SK-N-SH (cell line): ENCODE measurements around the gene TMCO4. TPM values are rescaled to one million over a fixed set of nuclear protein-coding genes. Genes with fewer than 3 reads are reported as not detected.

Source experiments
- CTCF ChIA-PET: fragments of 300-600, 350-600 bp; formaldehyde crosslinking; extraction: SDS; loops from one replicate; lab custom pipeline; 2021; lab: Yijun Ruan, JAX
- POLR2A ChIA-PET: fragments of 350-600 bp; sonication (Branson Sonifier 250); formaldehyde crosslinking; extraction: SDS; loops from one replicate; lab custom pipeline; 2020; ENCODE audit warnings: antibody characterized with exemption, inconsistent platforms; lab: Yijun Ruan, JAX
- DNase-seq: peaks from one replicate; pipeline ENCODE4 v3.0.0; 2012
- H2AFZ ChIP-seq: fragments of 200-600 bp; sonication (generic); 2 replicates; pipeline ENCODE4 v1.8.1; 2016; ENCODE audit warnings: antibody characterized with exemption, mild to moderate bottlenecking, low read depth
- H3F3A ChIP-seq: fragments of 200-600 bp; sonication (generic); replicated peaks from 2 replicates; pipeline ENCODE3; 2016; ENCODE audit warnings: antibody characterized with exemption, mild to moderate bottlenecking; ENCODE audit not compliant: insufficient read depth
- H3K27ac ChIP-seq, 2 experiments: fragments of 200-500 bp in 1 of 2; fragments of 200-600 bp in 1 of 2; sonication (Bioruptor generic) in 1 of 2; sonication (generic), shearing (Covaris generic) in 1 of 2; 2 replicates each; pipeline versions ENCODE4 v1.5.1 to v1.6.1; 2014 to 2016; ENCODE audit warnings: low read depth in 2 of 2, inconsistent platforms in 1 of 2, low read length in 1 of 2, mild to moderate bottlenecking in 1 of 2, mixed read lengths in 1 of 2
- H3K27me3 ChIP-seq: fragments of 200-600 bp; sonication (generic), shearing (Covaris generic); 2 replicates; pipeline ENCODE4 v1.6.1; 2016; ENCODE audit warnings: mixed run types; ENCODE audit not compliant: insufficient read depth
- H3K36me3 ChIP-seq, 2 experiments: fragments of 200-500 bp in 1 of 2; fragments of 200-600 bp in 1 of 2; sonication (Bioruptor generic) in 1 of 2; sonication (generic) in 1 of 2; replicated peaks in 1 of 2; 2 replicates each; pipeline versions ENCODE3 to v1.5.1; 2014 to 2016; ENCODE audit warnings: low read length in 1 of 2, mild to moderate bottlenecking in 1 of 2; ENCODE audit not compliant: insufficient read depth in 2 of 2, control insufficient read depth in 1 of 2
- H3K4me1 ChIP-seq, 2 experiments: fragments of 200-500 bp in 1 of 2; fragments of 200-600 bp in 1 of 2; sonication (Bioruptor generic) in 1 of 2; sonication (generic), shearing (Covaris generic) in 1 of 2; 2 replicates each; pipeline versions ENCODE4 v1.5.1 to v1.6.1; 2014 to 2016; ENCODE audit warnings: low read depth in 1 of 2, low read length in 1 of 2, mixed run types in 1 of 2; ENCODE audit not compliant: insufficient read depth in 2 of 2, control insufficient read depth in 1 of 2
- H3K4me2 ChIP-seq: fragments of 200-600 bp; sonication (generic), shearing (Covaris generic); 2 replicates; pipeline ENCODE4 v1.6.1; 2017; ENCODE audit warnings: mixed run types
- H3K4me3 ChIP-seq, 2 experiments: fragments of 200-500 bp in 1 of 2; fragments of 200-600 bp in 1 of 2; sonication (Bioruptor generic) in 1 of 2; sonication (generic), shearing (Covaris generic) in 1 of 2; 2 replicates each; pipeline versions ENCODE4 v1.5.1 to v1.8.1; 2014 to 2016; ENCODE audit warnings: low read depth in 2 of 2, inconsistent platforms in 1 of 2, low read length in 1 of 2, mild to moderate bottlenecking in 1 of 2, mixed read lengths in 1 of 2, moderate library complexity in 1 of 2
- H3K79me2 ChIP-seq: fragments of 200-600 bp; sonication (generic); 2 replicates; pipeline ENCODE4 v1.8.1; 2017; ENCODE audit warnings: mild to moderate bottlenecking; ENCODE audit not compliant: insufficient read depth
- H3K9ac ChIP-seq: fragments of 200-600 bp; sonication (generic); 2 replicates; pipeline ENCODE4 v1.6.1; 2017; ENCODE audit warnings: mixed run types
- H3K9me2 ChIP-seq: fragments of 200-600 bp; sonication (generic); 2 replicates; pipeline ENCODE4 v1.6.1; 2017; ENCODE audit warnings: mixed run types
- H3K9me3 ChIP-seq: fragments of 200-600 bp; sonication (generic); 2 replicates; pipeline ENCODE4 v1.6.1; 2017; ENCODE audit warnings: mixed run types, mild to moderate bottlenecking, moderate library complexity
- H4K20me1 ChIP-seq: fragments of 200-600 bp; sonication (generic); 2 replicates; pipeline ENCODE4 v1.6.1; 2017; ENCODE audit warnings: mild to moderate bottlenecking, mixed run types; ENCODE audit not compliant: insufficient read depth
- CHD2 ChIP-seq: fragments of 150-350 bp; IDR thresholded peaks from 2 replicates; pipeline ENCODE4 v1.6.1; 2018; ENCODE audit warnings: low read length; ENCODE audit not compliant: partially characterized antibody
- CTCF ChIP-seq: fragments of 200-600 bp; sonication (generic); IDR thresholded peaks from 2 replicates; pipeline ENCODE4 v1.6.1; 2017; ENCODE audit warnings: antibody characterized with exemption, mild to moderate bottlenecking, moderate library complexity
- ELF1 ChIP-seq: IDR thresholded peaks from 2 replicates; pipeline ENCODE4 v1.4.0; 2012
- EZH2phosphoT487 ChIP-seq: fragments of 200-600 bp; sonication (generic); IDR thresholded peaks from 2 replicates; pipeline ENCODE4 v1.6.1; 2017; ENCODE audit warnings: low read depth, mixed run types, mild to moderate bottlenecking, antibody characterized with exemption, moderate library complexity, borderline replicate concordance
- FOXJ3 ChIP-seq: sonication (generic); formaldehyde crosslinking; IDR thresholded peaks from 2 replicates; pipeline ENCODE4 v1.5.1; 2020; ENCODE audit warnings: mild to moderate bottlenecking, missing genetic modification reagents
- FOXM1 ChIP-seq: IDR thresholded peaks from 2 replicates; pipeline ENCODE4 v1.4.0; 2012; ENCODE audit warnings: low read depth, mild to moderate bottlenecking
- JUND ChIP-seq: IDR thresholded peaks from 2 replicates; pipeline ENCODE4 v1.4.0; 2012
- MAX ChIP-seq: IDR thresholded peaks from 2 replicates; pipeline ENCODE4 v1.4.0; 2012; ENCODE audit warnings: low read depth
- MEF2A ChIP-seq: IDR thresholded peaks from 2 replicates; pipeline ENCODE4 v1.4.0; 2012; ENCODE audit warnings: low read depth, borderline replicate concordance
- MXI1 ChIP-seq: IDR thresholded peaks from 2 replicates; pipeline ENCODE4 v1.6.1; 2012; ENCODE audit warnings: mild to moderate bottlenecking, low read depth, low read length, improper control_type of control experiment
- NFIC ChIP-seq: IDR thresholded peaks from 2 replicates; pipeline ENCODE4 v1.4.0; 2012; ENCODE audit warnings: borderline replicate concordance
- NRF1 ChIP-seq: IDR thresholded peaks from 2 replicates; pipeline ENCODE4 v1.6.1; 2012; ENCODE audit warnings: low read depth, mild to moderate bottlenecking, low read length
- PBX3 ChIP-seq: IDR thresholded peaks from 2 replicates; pipeline ENCODE4; 2012
- POLR2AphosphoS5 ChIP-seq: IDR thresholded peaks from 2 replicates; pipeline ENCODE4 v1.6.1; 2012; ENCODE audit warnings: low read depth, low read length
- RCOR1 ChIP-seq: fragments of 150-350 bp; IDR thresholded peaks from 2 replicates; pipeline ENCODE4 v1.6.1; 2017; ENCODE audit warnings: antibody characterized with exemption, low read length
- RFX5 ChIP-seq: IDR thresholded peaks from 2 replicates; pipeline ENCODE4 v1.6.1; 2012; ENCODE audit warnings: mild to moderate bottlenecking, improper control_type of control experiment, low read length
- TAF1 ChIP-seq: IDR thresholded peaks from 2 replicates; pipeline ENCODE4 v1.6.1; 2012; ENCODE audit warnings: low read depth, mild to moderate bottlenecking, low read length, moderate library complexity, borderline replicate concordance
- WGBS: methylation state at CpG from one replicate; pipeline ENCODE4 v1.1.6; 2017; ENCODE audit warnings: low lambda C conversion rate; 5-methylcytosine and 5-hydroxymethylcytosine counted together
- polyA plus RNA-seq, 3 experiments: library from polyadenylated mRNA; depleted of rRNA; stranded (reverse); fragments of >200 nt; gene quantifications; 2 replicates each; pipeline ENCODE4 v1.2.3, GENCODE V29; 2012

TMCO4 gene
- polyA plus RNA-seq, 1 of the 3 experiments (the other 2 are of a cell fraction): 4.2 TPM

- H4K20me1 ChIP-seq: no peaks in the 10 kb centered on the region
- TF ChIP-seq MEF2A (no peak), POLR2AphosphoS5 (no peak), RCOR1 (no peak), JUND (no peak), CHD2 (no peak), FOXM1 (no peak), FOXJ3 (no peak)
- no peak for DNase-seq
- H3K9me2 ChIP-seq: no peaks in the 10 kb centered on the region
- H3K9me3 ChIP-seq: no peaks in the 10 kb centered on the region
- H3K9ac ChIP-seq: no peak overlapping the region
- H3K4me1 ChIP-seq: no peaks in the 10 kb centered on the region
- H3F3A ChIP-seq: no peaks in the 10 kb centered on the region
- POLR2A ChIA-PET: no interaction called here
- H3K27ac ChIP-seq: no peak overlapping the region
- CTCF ChIA-PET: interaction anchor here (0.9 to 1.8 kb wide), 3 partner anchors 71 to 365 kb away, joined by 3 to 7 read pairs (median 3); no protein-coding TSS in a partner anchor
- H3K36me3 ChIP-seq: no peaks in the 10 kb centered on the region
- H3K27me3 ChIP-seq: no peaks in the 10 kb centered on the region
- H2AFZ ChIP-seq: no peak overlapping the region
- H3K4me2 ChIP-seq: no peak overlapping the region
- 93% methylated on average over 7 of the region's 9 CpGs for WGBS
- H3K79me2 ChIP-seq: no peaks in the 10 kb centered on the region
- no peak overlapping the region for H3K4me3 ChIP-seq
These were observed 12.7 kb downstream of the TMCO4 start for GRCh38 chr1:19786988-19787423.

GRCh38 chr1:19785660-19786059, 14.1 kb downstream of the TMCO4 start:
- H3K79me2 ChIP-seq: no peaks in the 10 kb centered on the region
- H3K36me3 ChIP-seq: no peaks in the 10 kb centered on the region
- H3K9me2 ChIP-seq: no peaks in the 10 kb centered on the region
- H3K27ac ChIP-seq: no peak overlapping the region
- ChIA-PET POLR2A (no interaction called here), CTCF (interaction anchor here (1.3 kb wide), 2 partner anchors 20 to 24 kb away, joined by 4 to 8 read pairs; no protein-coding TSS in a partner anchor)
- H2AFZ ChIP-seq: no peak overlapping the region
- no peaks in the 10 kb centered on the region for H3F3A ChIP-seq
- 70% methylated on average over 4 of the region's 4 CpGs for WGBS
- no peaks in the 10 kb centered on the region for H3K27me3 ChIP-seq
- no peak overlapping the region for H3K4me2 ChIP-seq
- DNase-seq: no peak
- no peaks in the 10 kb centered on the region for H4K20me1 ChIP-seq
- TF ChIP-seq NRF1: no peak
- no peak overlapping the region for H3K9ac ChIP-seq
- H3K4me1 ChIP-seq: no peaks in the 10 kb centered on the region
- H3K9me3 ChIP-seq: no peaks in the 10 kb centered on the region
- no peak overlapping the region for H3K4me3 ChIP-seq

- ChIA-PET POLR2A (no interaction called here), CTCF (no interaction called here)
- no peaks in the 10 kb centered on the region for H3K4me1 ChIP-seq
- H3F3A ChIP-seq: no peaks in the 10 kb centered on the region
- no peaks in the 10 kb centered on the region for H3K27me3 ChIP-seq
- no peak overlapping the region for H2AFZ ChIP-seq
- DNase-seq: no peak
- no peaks in the 10 kb centered on the region for H3K36me3 ChIP-seq
- WGBS: 91% methylated on average over 9 of the region's 11 CpGs
- H3K9me3 ChIP-seq: no peaks in the 10 kb centered on the region
- no peak overlapping the region for H3K27ac ChIP-seq
- no peaks in the 10 kb centered on the region for H4K20me1 ChIP-seq
- TF ChIP-seq ELF1 (no peak), RFX5 (no peak), FOXJ3 (no peak), CTCF (no peak), NFIC (no peak), PBX3 (no peak), MXI1 (no peak), MAX (no peak), POLR2AphosphoS5 (no peak), TAF1 (no peak), EZH2phosphoT487 (no peak)
- H3K9me2 ChIP-seq: no peaks in the 10 kb centered on the region
- no peak overlapping the region for H3K4me3 ChIP-seq
- H3K79me2 ChIP-seq: no peaks in the 10 kb centered on the region
- H3K4me2 ChIP-seq: no peak overlapping the region
- H3K9ac ChIP-seq: no peak overlapping the region
These were observed 19.3 kb downstream of the TMCO4 start for GRCh38 chr1:19780267-19780877.
